Measurements from ENCODE around the gene SREBF2. TPM values are rescaled to one million over a fixed set of nuclear protein-coding genes. Genes with fewer than 3 reads are reported as not detected.

Gene SREBF2
- total and polyA plus RNA-seq, 2 of the 13 experiments (the other 11 are each of a cell fraction or from before 2014, with no cell fraction given) = 53.8 to 72.6 TPM

DNA sequence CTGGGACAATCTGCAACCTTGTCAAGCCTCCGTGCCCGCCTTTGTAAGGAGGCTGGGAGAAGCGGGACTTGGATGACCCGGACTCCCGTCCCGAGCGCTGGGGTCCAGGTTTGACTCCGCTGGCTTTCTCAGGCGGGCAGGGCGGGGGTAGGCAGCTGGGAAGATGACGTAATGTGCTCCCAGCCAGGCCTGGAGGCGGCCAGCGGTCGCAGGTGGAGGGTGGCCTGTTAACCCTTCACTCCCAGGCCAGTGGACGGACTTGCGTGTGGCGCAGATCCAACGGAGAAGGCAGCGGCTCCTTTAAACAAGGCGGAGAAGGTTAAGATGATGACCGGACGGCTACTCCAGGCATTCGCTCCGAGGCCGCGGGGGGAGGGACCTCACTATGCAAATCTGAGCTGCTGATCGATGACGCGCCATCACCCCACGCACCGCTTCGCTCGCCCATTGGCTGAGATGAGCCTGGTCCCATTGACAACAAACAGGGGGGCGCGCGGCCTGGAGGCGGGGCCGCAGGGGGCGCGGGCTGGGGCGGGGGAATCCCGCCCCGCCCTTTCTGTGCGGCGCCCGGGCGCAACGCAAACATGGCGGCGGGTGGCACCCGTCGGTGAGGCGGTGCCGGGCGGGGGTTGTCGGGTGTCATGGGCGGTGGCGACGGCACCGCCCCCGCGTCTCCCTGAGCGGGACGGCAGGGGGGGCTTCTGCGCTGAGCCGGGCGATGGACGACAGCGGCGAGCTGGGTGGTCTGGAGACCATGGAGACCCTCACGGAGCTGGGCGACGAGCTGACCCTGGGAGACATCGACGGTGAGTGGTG is at the start of gene SREBF2 (continued):
- peak; percentile 79; the same call in 1 of the 2 replicates for TF ChIP-seq ZNF670 (CRISPR knock-in tag; IDR thresholded peaks at IDR 0.05; ENCODE audit: borderline replicate concordance)
- peak; percentile 97 for TF ChIP-seq JUN (CRISPR knock-in tag; IDR thresholded peaks at IDR 0.05)
- TF ChIP-seq, protein P1, sequence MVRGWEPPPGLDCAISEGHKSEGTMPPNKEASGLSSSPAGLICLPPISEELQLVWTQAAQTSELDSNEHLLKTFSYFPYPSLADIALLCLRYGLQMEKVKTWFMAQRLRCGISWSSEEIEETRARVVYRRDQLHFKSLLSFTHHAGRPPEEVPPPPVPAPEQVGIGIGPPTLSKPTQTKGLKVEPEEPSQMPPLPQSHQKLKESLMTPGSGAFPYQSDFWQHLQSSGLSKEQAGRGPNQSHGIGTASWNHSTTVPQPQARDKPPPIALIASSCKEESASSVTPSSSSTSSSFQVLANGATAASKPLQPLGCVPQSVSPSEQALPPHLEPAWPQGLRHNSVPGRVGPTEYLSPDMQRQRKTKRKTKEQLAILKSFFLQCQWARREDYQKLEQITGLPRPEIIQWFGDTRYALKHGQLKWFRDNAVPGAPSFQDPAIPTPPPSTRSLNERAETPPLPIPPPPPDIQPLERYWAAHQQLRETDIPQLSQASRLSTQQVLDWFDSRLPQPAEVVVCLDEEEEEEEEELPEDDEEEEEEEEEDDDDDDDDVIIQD (CRISPR knock-in tag; IDR thresholded peaks at IDR 0.05; ENCODE audit: low read depth) = no peak
- no peak for TF ChIP-seq ZNF570 (CRISPR knock-in tag; IDR thresholded peaks at IDR 0.05; ENCODE audit: borderline replicate concordance)
- no peak for TF ChIP-seq TCF12 (IDR thresholded peaks at IDR 0.05)
- TF ChIP-seq TCF12 (CRISPR knock-in tag; IDR thresholded peaks at IDR 0.05) = 0 out of 2 replicates have a peak, but pooled peaks have one; percentile 21
- no peak; the same call in 1 of the 2 replicates for TF ChIP-seq NR2F6 (IDR thresholded peaks at IDR 0.05)
- peak; percentile 63 for TF ChIP-seq NR2F6 (CRISPR knock-in tag; IDR thresholded peaks at IDR 0.05)
- TF ChIP-seq, protein P2, sequence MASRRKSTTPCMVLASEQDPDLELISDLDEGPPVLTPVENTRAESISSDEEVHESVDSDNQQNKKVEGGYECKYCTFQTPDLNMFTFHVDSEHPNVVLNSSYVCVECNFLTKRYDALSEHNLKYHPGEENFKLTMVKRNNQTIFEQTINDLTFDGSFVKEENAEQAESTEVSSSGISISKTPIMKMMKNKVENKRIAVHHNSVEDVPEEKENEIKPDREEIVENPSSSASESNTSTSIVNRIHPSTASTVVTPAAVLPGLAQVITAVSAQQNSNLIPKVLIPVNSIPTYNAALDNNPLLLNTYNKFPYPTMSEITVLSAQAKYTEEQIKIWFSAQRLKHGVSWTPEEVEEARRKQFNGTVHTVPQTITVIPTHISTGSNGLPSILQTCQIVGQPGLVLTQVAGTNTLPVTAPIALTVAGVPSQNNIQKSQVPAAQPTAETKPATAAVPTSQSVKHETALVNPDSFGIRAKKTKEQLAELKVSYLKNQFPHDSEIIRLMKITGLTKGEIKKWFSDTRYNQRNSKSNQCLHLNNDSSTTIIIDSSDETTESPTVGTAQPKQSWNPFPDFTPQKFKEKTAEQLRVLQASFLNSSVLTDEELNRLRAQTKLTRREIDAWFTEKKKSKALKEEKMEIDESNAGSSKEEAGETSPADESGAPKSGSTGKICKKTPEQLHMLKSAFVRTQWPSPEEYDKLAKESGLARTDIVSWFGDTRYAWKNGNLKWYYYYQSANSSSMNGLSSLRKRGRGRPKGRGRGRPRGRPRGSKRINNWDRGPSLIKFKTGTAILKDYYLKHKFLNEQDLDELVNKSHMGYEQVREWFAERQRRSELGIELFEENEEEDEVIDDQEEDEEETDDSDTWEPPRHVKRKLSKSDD (CRISPR knock-in tag; IDR thresholded peaks at IDR 0.05; ENCODE audit: low read depth) = no peak
- TF ChIP-seq HOXA5 (CRISPR knock-in tag; IDR thresholded peaks at IDR 0.05) = peak; percentile 41; the same call in 1 of the 2 replicates
- TF ChIP-seq, protein P3, sequence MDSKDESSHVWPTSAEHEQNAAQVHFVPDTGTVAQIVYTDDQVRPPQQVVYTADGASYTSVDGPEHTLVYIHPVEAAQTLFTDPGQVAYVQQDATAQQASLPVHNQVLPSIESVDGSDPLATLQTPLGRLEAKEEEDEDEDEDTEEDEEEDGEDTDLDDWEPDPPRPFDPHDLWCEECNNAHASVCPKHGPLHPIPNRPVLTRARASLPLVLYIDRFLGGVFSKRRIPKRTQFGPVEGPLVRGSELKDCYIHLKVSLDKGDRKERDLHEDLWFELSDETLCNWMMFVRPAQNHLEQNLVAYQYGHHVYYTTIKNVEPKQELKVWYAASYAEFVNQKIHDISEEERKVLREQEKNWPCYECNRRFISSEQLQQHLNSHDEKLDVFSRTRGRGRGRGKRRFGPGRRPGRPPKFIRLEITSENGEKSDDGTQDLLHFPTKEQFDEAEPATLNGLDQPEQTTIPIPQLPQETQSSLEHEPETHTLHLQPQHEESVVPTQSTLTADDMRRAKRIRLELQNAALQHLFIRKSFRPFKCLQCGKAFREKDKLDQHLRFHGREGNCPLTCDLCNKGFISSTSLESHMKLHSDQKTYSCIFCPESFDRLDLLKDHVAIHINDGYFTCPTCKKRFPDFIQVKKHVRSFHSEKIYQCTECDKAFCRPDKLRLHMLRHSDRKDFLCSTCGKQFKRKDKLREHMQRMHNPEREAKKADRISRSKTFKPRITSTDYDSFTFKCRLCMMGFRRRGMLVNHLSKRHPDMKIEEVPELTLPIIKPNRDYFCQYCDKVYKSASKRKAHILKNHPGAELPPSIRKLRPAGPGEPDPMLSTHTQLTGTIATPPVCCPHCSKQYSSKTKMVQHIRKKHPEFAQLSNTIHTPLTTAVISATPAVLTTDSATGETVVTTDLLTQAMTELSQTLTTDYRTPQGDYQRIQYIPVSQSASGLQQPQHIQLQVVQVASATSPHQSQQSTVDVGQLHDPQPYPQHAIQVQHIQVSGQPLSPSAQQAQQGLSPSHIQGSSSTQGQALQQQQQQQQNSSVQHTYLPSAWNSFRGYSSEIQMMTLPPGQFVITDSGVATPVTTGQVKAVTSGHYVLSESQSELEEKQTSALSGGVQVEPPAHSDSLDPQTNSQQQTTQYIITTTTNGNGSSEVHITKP (CRISPR knock-in tag; IDR thresholded peaks at IDR 0.05; ENCODE audit: low read depth) = peak; percentile 40; the same call in 1 of the 2 replicates
- TF ChIP-seq SPEN (CRISPR knock-in tag; IDR thresholded peaks at IDR 0.05; ENCODE audit: low read depth) = peak; percentile 85; the same call in 1 of the 2 replicates
- TF ChIP-seq, protein P4, sequence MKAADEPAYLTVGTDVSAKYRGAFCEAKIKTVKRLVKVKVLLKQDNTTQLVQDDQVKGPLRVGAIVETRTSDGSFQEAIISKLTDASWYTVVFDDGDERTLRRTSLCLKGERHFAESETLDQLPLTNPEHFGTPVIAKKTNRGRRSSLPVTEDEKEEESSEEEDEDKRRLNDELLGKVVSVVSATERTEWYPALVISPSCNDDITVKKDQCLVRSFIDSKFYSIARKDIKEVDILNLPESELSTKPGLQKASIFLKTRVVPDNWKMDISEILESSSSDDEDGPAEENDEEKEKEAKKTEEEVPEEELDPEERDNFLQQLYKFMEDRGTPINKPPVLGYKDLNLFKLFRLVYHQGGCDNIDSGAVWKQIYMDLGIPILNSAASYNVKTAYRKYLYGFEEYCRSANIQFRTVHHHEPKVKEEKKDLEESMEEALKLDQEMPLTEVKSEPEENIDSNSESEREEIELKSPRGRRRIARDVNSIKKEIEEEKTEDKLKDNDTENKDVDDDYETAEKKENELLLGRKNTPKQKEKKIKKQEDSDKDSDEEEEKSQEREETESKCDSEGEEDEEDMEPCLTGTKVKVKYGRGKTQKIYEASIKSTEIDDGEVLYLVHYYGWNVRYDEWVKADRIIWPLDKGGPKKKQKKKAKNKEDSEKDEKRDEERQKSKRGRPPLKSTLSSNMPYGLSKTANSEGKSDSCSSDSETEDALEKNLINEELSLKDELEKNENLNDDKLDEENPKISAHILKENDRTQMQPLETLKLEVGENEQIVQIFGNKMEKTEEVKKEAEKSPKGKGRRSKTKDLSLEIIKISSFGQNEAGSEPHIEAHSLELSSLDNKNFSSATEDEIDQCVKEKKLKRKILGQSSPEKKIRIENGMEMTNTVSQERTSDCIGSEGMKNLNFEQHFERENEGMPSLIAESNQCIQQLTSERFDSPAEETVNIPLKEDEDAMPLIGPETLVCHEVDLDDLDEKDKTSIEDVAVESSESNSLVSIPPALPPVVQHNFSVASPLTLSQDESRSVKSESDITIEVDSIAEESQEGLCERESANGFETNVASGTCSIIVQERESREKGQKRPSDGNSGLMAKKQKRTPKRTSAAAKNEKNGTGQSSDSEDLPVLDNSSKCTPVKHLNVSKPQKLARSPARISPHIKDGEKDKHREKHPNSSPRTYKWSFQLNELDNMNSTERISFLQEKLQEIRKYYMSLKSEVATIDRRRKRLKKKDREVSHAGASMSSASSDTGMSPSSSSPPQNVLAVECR (CRISPR knock-in tag; IDR thresholded peaks at IDR 0.05; ENCODE audit: borderline replicate concordance) = peak; percentile 62; the same call in 1 of the 2 replicates
- TF ChIP-seq ZFP62 (CRISPR knock-in tag; IDR thresholded peaks at IDR 0.05) = no peak
- TF ChIP-seq, protein P5, sequence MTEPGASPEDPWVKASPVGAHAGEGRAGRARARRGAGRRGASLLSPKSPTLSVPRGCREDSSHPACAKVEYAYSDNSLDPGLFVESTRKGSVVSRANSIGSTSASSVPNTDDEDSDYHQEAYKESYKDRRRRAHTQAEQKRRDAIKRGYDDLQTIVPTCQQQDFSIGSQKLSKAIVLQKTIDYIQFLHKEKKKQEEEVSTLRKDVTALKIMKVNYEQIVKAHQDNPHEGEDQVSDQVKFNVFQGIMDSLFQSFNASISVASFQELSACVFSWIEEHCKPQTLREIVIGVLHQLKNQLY (CRISPR knock-in tag; IDR thresholded peaks at IDR 0.05) = 0 out of 2 replicates have a peak, but pooled peaks have one; percentile 28

All from HepG2 (cell line).